GM12878 (cell line): ENCODE measurements around the gene P3H1.

ENCODE experiments used
- CBX3 ChIP-seq: fragments of 200-600 bp; sonication (generic); IDR thresholded peaks from 2 replicates; pipeline ENCODE4 v1.6.1; 2016; ENCODE audit warnings: low read depth, borderline replicate concordance
- CTCF ChIP-seq, 3 experiments: IDR thresholded peaks in 2 of 3; conservative IDR thresholded peaks in 1 of 3; 2 replicates each; pipeline ENCODE4 v1.5.1; 2011; ENCODE audit warnings: low read depth in 3 of 3, low read length in 3 of 3, mild to moderate bottlenecking in 3 of 3, control low read depth in 2 of 3, moderate library complexity in 2 of 3, inconsistent platforms in 1 of 3, mixed read lengths in 1 of 3; ENCODE audit not compliant: control insufficient read depth in 2 of 3, insufficient read depth in 1 of 3; ENCODE audit errors: extremely low read depth in 1 of 3
- E2F8 ChIP-seq: fragments of 450-650 bp; IDR thresholded peaks from 2 replicates; pipeline ENCODE4 v1.6.1; 2018; ENCODE audit warnings: mild to moderate bottlenecking, low read depth, moderate library complexity; ENCODE audit not compliant: partially characterized antibody
- FOXM1 ChIP-seq: IDR thresholded peaks from 2 replicates; pipeline ENCODE4 v1.6.1; 2012; ENCODE audit warnings: low read depth, mild to moderate bottlenecking, inconsistent platforms, low read length, moderate library complexity
- IKZF2 ChIP-seq, 2 experiments: fragments of 450-650 bp; IDR thresholded peaks; 2 replicates each; pipeline ENCODE4 v1.6.1; 2017; ENCODE audit warnings: mild to moderate bottlenecking in 2 of 2, moderate library complexity in 2 of 2
- LARP7 ChIP-seq: fragments of 450-650 bp; IDR thresholded peaks from 2 replicates; pipeline ENCODE4 v1.6.1; 2017; ENCODE audit warnings: mild to moderate bottlenecking
- MAX ChIP-seq: IDR thresholded peaks from 2 replicates; pipeline ENCODE4 v1.6.1; 2012; ENCODE audit warnings: low read depth, low read length, improper control_type of control experiment
- NFYA ChIP-seq: IDR thresholded peaks from 2 replicates; pipeline ENCODE4 v1.6.1; 2011; ENCODE audit warnings: low read depth, mild to moderate bottlenecking, low read length, improper control_type of control experiment, borderline replicate concordance
- POLR2A ChIP-seq: IDR thresholded peaks from 2 replicates; pipeline ENCODE4 v1.6.1; 2011; ENCODE audit warnings: low read depth, mild to moderate bottlenecking, low read length
- REST ChIP-seq: IDR thresholded peaks from 2 replicates; pipeline ENCODE4 v1.6.1; 2012; ENCODE audit warnings: mild to moderate bottlenecking, low read depth, low read length
- SP1 ChIP-seq: IDR thresholded peaks from one replicate; pipeline ENCODE4 v1.6.1; 2011; ENCODE audit warnings: low read depth, low read length
- USF2 ChIP-seq: IDR thresholded peaks from 2 replicates; pipeline ENCODE4 v1.6.1; 2011; ENCODE audit warnings: low read depth, low read length, improper control_type of control experiment, borderline replicate concordance

- no peak for TF ChIP-seq CTCF (IDR thresholded peaks at IDR 0.05 in 2 of 3, conservative IDR thresholded peaks at IDR 0.05 in 1 of 3; ENCODE audit: control insufficient read depth in 2 of 3, extremely low read depth in 1 of 3, insufficient read depth in 1 of 3, low read depth in 3 of 3, low read length in 3 of 3)
- TF ChIP-seq CBX3 = no peak
- no peak for TF ChIP-seq SP1
- no peak for TF ChIP-seq NFYA
- TF ChIP-seq REST = no peak
- TF ChIP-seq POLR2A = no peak
- no peak for TF ChIP-seq FOXM1
- TF ChIP-seq USF2 = no peak
- TF ChIP-seq E2F8 = no peak
- no peak for TF ChIP-seq MAX
- TF ChIP-seq IKZF2 (IDR thresholded peaks at IDR 0.05) = no peak
- TF ChIP-seq LARP7 = no peak
Observed at GRCh38 chr1:42744148-42744413, 22.7 kb downstream of the P3H1 start.
